Neural crest cell (in vitro differentiated cells): ENCODE data around the gene ICAM2. TPM values are rescaled to one million over a fixed set of nuclear protein-coding genes. Genes with fewer than 3 reads are reported as not detected.

ENCODE experiments used
- DNase-seq: peaks from one replicate; pipeline ENCODE4 v3.0.0; 2021; ENCODE audit warnings: low read depth, mixed read lengths, low spot score
- H3K27ac Mint-ChIP-seq: one replicate; pipeline ENCODE4 v1.8.0; 2021; ENCODE audit warnings: mild to moderate bottlenecking, mixed read lengths; ENCODE audit not compliant: unreplicated experiment
- H3K27me3 Mint-ChIP-seq: 2 replicates; pipeline ENCODE4 v1.8.0; 2021; ENCODE audit warnings: low read depth, mild to moderate bottlenecking, mixed read lengths
- H3K36me3 Mint-ChIP-seq: 2 replicates; pipeline ENCODE4 v1.8.0; 2021; ENCODE audit warnings: low read depth, mild to moderate bottlenecking, mixed read lengths
- H3K4me1 Mint-ChIP-seq: 2 replicates; pipeline ENCODE4 v1.8.0; 2021; ENCODE audit warnings: mixed read lengths
- H3K4me3 Mint-ChIP-seq: one replicate; pipeline ENCODE4 v1.8.0; 2021; ENCODE audit warnings: mild to moderate bottlenecking, mixed read lengths
- H3K9me3 Mint-ChIP-seq: 2 replicates; pipeline ENCODE4 v1.8.0; 2021; ENCODE audit warnings: mixed read lengths
- CTCF ChIP-seq: fragments of 200-600 bp; sonication (generic); conservative IDR thresholded peaks from 2 replicates; pipeline ENCODE4 v1.5.0; 2021; ENCODE audit warnings: antibody characterized with exemption, mild to moderate bottlenecking
- total RNA-seq: library from RNA; stranded (reverse); gene quantifications from 2 replicates; pipeline ENCODE4 v1.2.1, GENCODE V29; 2021

ICAM2 gene
- total RNA-seq, 1 donor from 2014 or later = not detected

- Mint-ChIP-seq H3K36me3 (peaks cover 8% of the 10 kb centered on the region), H3K27ac (no peak overlapping the region), H3K9me3 (peaks cover 8% of the 10 kb centered on the region), H3K4me1 (no peaks in the 10 kb centered on the region), H3K4me3 (no peak overlapping the region), H3K27me3 (peaks cover 14% of the 10 kb centered on the region)
- DNase-seq = no peak
- TF ChIP-seq CTCF = no peak
These were observed 41.9 kb downstream of the ICAM2 start for GRCh38 chr17:63978272-63979200.

- Mint-ChIP-seq H3K36me3 (no peaks in the 10 kb centered on the region), H3K27ac (no peak overlapping the region), H3K9me3 (no peaks in the 10 kb centered on the region), H3K27me3 (peaks cover 14% of the 10 kb centered on the region), H3K4me1 (no peaks in the 10 kb centered on the region), H3K4me3 (no peak overlapping the region)
- DNase-seq = no peak
- TF ChIP-seq CTCF = no peak
These were observed 43.7 kb downstream of the ICAM2 start for GRCh38 chr17:63976702-63977101.

- H3K4me1 Mint-ChIP-seq = no peaks in the 10 kb centered on the region
- H3K27me3 Mint-ChIP-seq = peaks cover 14% of the 10 kb centered on the region
- TF ChIP-seq CTCF = no peak
- H3K27ac Mint-ChIP-seq = no peak overlapping the region
- no peaks in the 10 kb centered on the region for H3K9me3 Mint-ChIP-seq
- H3K36me3 Mint-ChIP-seq = no peaks in the 10 kb centered on the region
- H3K4me3 Mint-ChIP-seq = no peak overlapping the region
- no peak for DNase-seq
These were observed 44.8 kb downstream of the ICAM2 start for GRCh38 chr17:63975541-63976092.

GRCh38 chr17:63974594-63975192 is 45.7 kb downstream of the ICAM2 start:
- Mint-ChIP-seq H3K4me3 (no peak overlapping the region), H3K27me3 (peaks cover 14% of the 10 kb centered on the region), H3K4me1 (no peaks in the 10 kb centered on the region), H3K27ac (peak overlapping the region; percentile 85), H3K36me3 (no peaks in the 10 kb centered on the region), H3K9me3 (no peaks in the 10 kb centered on the region)
- DNase-seq = no peak
- TF ChIP-seq CTCF = no peak

- peaks cover 15% of the 10 kb centered on the region for H3K27me3 Mint-ChIP-seq
- H3K36me3 Mint-ChIP-seq = no peaks in the 10 kb centered on the region
- H3K27ac Mint-ChIP-seq = peak overlapping the region; percentile 85
- no peak overlapping the region for H3K4me3 Mint-ChIP-seq
- no peak for DNase-seq
- TF ChIP-seq CTCF = no peak
- H3K9me3 Mint-ChIP-seq = no peaks in the 10 kb centered on the region
- H3K4me1 Mint-ChIP-seq = no peaks in the 10 kb centered on the region
These were observed 46.4 kb downstream of the ICAM2 start for GRCh38 chr17:63973930-63974593.
